ENCODE measurements around the gene SNTG2.

Gene SNTG2

GRCh38 chr2:1002350-1002749, 51.7 kb downstream of the SNTG2 start:
- H3K4me3 ChIP-seq, result peak overlapping the region; percentile 62; the same call in 1 of the 2 replicates
- H3K27ac ChIP-seq, result peak overlapping the region; percentile 79
- DNase-seq (ENCODE audit: low read depth, low spot score), result peak; percentile 80
- no peak overlapping the region for H3K9ac ChIP-seq (ENCODE audit: insufficient read length)
- H3K9me3 ChIP-seq (ENCODE audit: low read depth, low read length), result peaks cover 6% of the 10 kb centered on the region; the same call in 1 of the 2 replicates
- H3K36me3 ChIP-seq (ENCODE audit: insufficient read depth, low read length), result no peaks in the 10 kb centered on the region
- TF ChIP-seq FOXP2 (optimal IDR thresholded peaks at IDR 0.05; ENCODE audit: control extremely low read depth, extremely low read length, insufficient read depth) (no peak), EZH2 (IDR thresholded peaks at IDR 0.05) (no peak), POLR2AphosphoS5 (IDR thresholded peaks at IDR 0.05; ENCODE audit: borderline replicate concordance, low read depth, low read length) (no peak)

GRCh38 chr2:1004398-1004797, 53.7 kb downstream of the SNTG2 start:
- Histone ChIP-seq H3K27ac (no peak overlapping the region), H3K4me3 (no peak overlapping the region), H3K9ac (ENCODE audit: insufficient read length) (no peak overlapping the region), H3K9me3 (ENCODE audit: low read depth, low read length) (peaks cover 6% of the 10 kb centered on the region; the same call in 1 of the 2 replicates), H3K36me3 (ENCODE audit: insufficient read depth, low read length) (no peaks in the 10 kb centered on the region)
- DNase-seq (ENCODE audit: low read depth, low spot score), result no peak
- no peak for TF ChIP-seq POLR2AphosphoS5 (IDR thresholded peaks at IDR 0.05; ENCODE audit: borderline replicate concordance, low read depth, low read length)
- TF ChIP-seq FOXP2 (optimal IDR thresholded peaks at IDR 0.05; ENCODE audit: control extremely low read depth, extremely low read length, insufficient read depth), result no peak
- TF ChIP-seq EZH2 (IDR thresholded peaks at IDR 0.05), result no peak

DNA sequence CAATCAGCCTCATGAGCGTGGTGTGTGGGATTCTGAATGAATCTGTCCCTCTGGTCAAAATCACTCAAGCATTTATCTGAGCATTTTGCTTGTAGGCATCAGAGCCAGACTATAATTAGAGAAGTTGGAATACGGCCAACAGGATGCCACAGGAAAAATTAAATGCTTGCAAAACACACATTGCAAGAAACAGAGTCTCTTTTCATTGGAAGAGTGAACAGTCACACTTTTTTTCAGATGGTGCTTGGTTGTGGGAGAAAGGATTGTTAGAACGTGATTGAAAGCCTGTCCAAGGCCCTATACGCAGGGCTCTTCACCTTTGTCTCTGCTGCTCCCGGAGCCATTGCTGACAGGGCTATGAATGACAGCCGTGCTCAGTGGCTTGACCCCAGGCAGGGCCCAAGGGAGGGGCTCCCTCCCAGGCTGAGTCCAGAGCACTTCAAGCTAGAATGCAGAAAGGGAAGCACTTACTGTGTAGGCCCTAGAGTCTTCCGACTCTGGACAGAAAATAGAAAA, 59.8 kb downstream of the SNTG2 start:
- Histone ChIP-seq H3K9ac (ENCODE audit: insufficient read length) (peak overlapping the region; percentile 14), H3K9me3 (ENCODE audit: low read depth, low read length) (no peaks in the 10 kb centered on the region), H3K36me3 (ENCODE audit: insufficient read depth, low read length) (no peaks in the 10 kb centered on the region), H3K27ac (peak overlapping the region; percentile 74; the same call in 1 of the 2 replicates), H3K4me3 (peak overlapping the region; percentile 59)
- TF ChIP-seq EZH2 (IDR thresholded peaks at IDR 0.05) (no peak), FOXP2 (optimal IDR thresholded peaks at IDR 0.05; ENCODE audit: control extremely low read depth, extremely low read length, insufficient read depth) (no peak), POLR2AphosphoS5 (IDR thresholded peaks at IDR 0.05; ENCODE audit: borderline replicate concordance, low read depth, low read length) (no peak)
- peak; percentile 73 for DNase-seq (ENCODE audit: low read depth, low spot score)

DNA sequence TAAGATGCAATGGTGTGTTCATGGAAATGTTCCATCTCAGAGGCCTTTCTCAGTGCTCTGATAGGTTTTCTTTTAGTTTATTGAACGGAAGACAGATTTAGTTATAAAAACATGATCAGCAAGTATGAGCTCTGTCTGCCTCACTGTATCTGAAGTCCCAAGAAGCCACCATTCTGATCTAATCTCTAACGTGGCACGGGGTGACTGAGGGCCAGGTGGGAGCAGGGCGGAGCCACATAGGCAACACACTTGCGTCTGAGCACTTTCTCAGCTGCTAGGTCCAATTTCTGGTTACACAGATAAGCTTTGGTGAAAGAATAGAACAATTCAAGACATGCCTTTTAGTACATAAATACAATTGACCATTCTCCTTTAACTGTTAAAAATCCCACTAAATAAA, 60.4 kb downstream of the SNTG2 start:
- Histone ChIP-seq H3K9ac (ENCODE audit: insufficient read length) (no peak overlapping the region), H3K27ac (peak overlapping the region; percentile 74; the same call in 1 of the 2 replicates), H3K36me3 (ENCODE audit: insufficient read depth, low read length) (no peaks in the 10 kb centered on the region), H3K4me3 (peak overlapping the region; percentile 59), H3K9me3 (ENCODE audit: low read depth, low read length) (no peaks in the 10 kb centered on the region)
- TF ChIP-seq POLR2AphosphoS5 (IDR thresholded peaks at IDR 0.05; ENCODE audit: borderline replicate concordance, low read depth, low read length) (no peak), EZH2 (IDR thresholded peaks at IDR 0.05) (no peak), FOXP2 (optimal IDR thresholded peaks at IDR 0.05; ENCODE audit: control extremely low read depth, extremely low read length, insufficient read depth) (no peak)
- DNase-seq (ENCODE audit: low read depth, low spot score), result no peak

DNA sequence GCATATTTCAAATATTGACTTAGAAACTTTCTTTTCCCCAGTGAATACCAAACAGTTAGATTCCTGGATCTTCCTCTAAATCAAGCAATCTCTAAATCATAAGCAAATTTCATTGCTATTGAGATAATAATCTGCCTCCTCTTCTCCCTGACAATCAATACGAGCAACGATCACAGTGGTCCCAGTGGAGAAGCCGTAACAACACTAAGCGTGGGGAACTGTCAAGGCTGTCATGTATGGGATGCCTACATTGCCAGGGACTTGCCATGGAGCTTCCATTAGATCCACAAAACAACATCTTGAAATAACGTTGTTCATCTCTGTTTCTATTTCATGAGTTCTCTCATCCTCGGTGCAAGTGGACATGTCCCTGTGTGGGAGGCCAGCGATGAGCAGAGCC, 61.3 kb downstream of the SNTG2 start:
- Histone ChIP-seq H3K27ac (no peak overlapping the region), H3K36me3 (ENCODE audit: insufficient read depth, low read length) (no peaks in the 10 kb centered on the region), H3K9me3 (ENCODE audit: low read depth, low read length) (no peaks in the 10 kb centered on the region), H3K9ac (ENCODE audit: insufficient read length) (no peak overlapping the region), H3K4me3 (no peak overlapping the region)
- TF ChIP-seq POLR2AphosphoS5 (IDR thresholded peaks at IDR 0.05; ENCODE audit: borderline replicate concordance, low read depth, low read length) (no peak), EZH2 (IDR thresholded peaks at IDR 0.05) (no peak), FOXP2 (optimal IDR thresholded peaks at IDR 0.05; ENCODE audit: control extremely low read depth, extremely low read length, insufficient read depth) (no peak)
- DNase-seq (ENCODE audit: low read depth, low spot score), result no peak

DNA sequence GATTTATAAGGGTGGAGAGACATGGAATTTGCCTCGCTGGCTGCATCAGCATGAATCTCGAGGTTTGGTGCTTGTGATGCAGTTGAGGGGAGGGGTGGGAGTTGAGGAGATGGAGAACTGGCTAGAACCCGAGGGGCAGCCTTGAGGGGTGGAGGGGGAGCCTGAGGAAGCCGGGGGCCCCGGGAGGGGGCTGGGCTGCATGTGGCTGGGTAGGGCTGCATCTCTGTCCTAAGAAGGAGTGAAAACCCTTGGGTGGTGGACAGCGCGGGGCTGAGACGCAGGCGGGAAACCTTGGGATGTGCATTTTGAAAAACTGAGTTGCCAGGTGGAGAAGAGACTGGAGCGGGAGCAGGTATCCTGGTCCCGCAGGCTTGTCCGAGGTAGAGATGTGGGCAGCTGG, 64.2 kb downstream of the SNTG2 start:
- Histone ChIP-seq H3K9ac (ENCODE audit: insufficient read length) (no peak overlapping the region), H3K9me3 (ENCODE audit: low read depth, low read length) (no peaks in the 10 kb centered on the region)
- TF ChIP-seq POLR2AphosphoS5 (IDR thresholded peaks at IDR 0.05; ENCODE audit: borderline replicate concordance, low read depth, low read length) (no peak), EZH2 (IDR thresholded peaks at IDR 0.05) (no peak), FOXP2 (optimal IDR thresholded peaks at IDR 0.05; ENCODE audit: control extremely low read depth, extremely low read length, insufficient read depth) (no peak)

GRCh38 chr2:1016500-1016899, 65.9 kb downstream of the SNTG2 start:
- H3K36me3 ChIP-seq (ENCODE audit: insufficient read depth, low read length), result no peaks in the 10 kb centered on the region
- DNase-seq (ENCODE audit: low read depth, low spot score), result no peak
- no peaks in the 10 kb centered on the region for H3K9me3 ChIP-seq (ENCODE audit: low read depth, low read length)
- H3K9ac ChIP-seq (ENCODE audit: insufficient read length), result no peak overlapping the region
- no peak overlapping the region for H3K4me3 ChIP-seq
- no peak overlapping the region for H3K27ac ChIP-seq
- TF ChIP-seq POLR2AphosphoS5 (IDR thresholded peaks at IDR 0.05; ENCODE audit: borderline replicate concordance, low read depth, low read length) (no peak), EZH2 (IDR thresholded peaks at IDR 0.05) (no peak), FOXP2 (optimal IDR thresholded peaks at IDR 0.05; ENCODE audit: control extremely low read depth, extremely low read length, insufficient read depth) (no peak)

More for the DNA sequence above, 64.2 kb downstream of the SNTG2 start:
- no peaks in the 10 kb centered on the region for H3K36me3 ChIP-seq (ENCODE audit: insufficient read depth, low read length)
- no peak for DNase-seq (ENCODE audit: low read depth, low spot score)
- no peak overlapping the region for H3K27ac ChIP-seq
- H3K4me3 ChIP-seq, result no peak overlapping the region

DNA sequence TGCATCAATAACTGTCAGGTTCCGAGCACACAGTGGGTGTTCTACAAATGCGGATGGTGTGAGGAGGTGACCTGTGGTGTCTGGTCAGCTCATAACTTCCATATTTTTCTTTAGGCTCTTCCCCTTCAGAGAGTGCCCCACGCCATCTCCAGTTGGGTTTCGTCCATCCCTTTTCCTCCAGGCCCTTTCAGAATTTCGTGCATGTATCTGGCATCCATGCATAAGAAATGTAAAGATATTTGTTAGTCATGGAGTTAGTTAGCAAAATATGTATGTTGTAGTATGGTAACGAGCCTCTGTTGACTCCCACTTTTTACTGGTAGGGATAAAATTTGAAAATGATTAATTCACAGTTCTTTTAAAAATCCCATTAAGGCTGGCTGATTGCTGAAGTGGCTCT, 67.2 kb downstream of the SNTG2 start:
- H3K27ac ChIP-seq, result no peak overlapping the region
- no peak overlapping the region for H3K9ac ChIP-seq (ENCODE audit: insufficient read length)
- H3K9me3 ChIP-seq (ENCODE audit: low read depth, low read length), result no peaks in the 10 kb centered on the region
- no peak overlapping the region for H3K4me3 ChIP-seq
- no peaks in the 10 kb centered on the region for H3K36me3 ChIP-seq (ENCODE audit: insufficient read depth, low read length)
- TF ChIP-seq EZH2 (IDR thresholded peaks at IDR 0.05), result no peak
- no peak for TF ChIP-seq POLR2AphosphoS5 (IDR thresholded peaks at IDR 0.05; ENCODE audit: borderline replicate concordance, low read depth, low read length)
- no peak for TF ChIP-seq FOXP2 (optimal IDR thresholded peaks at IDR 0.05; ENCODE audit: control extremely low read depth, extremely low read length, insufficient read depth)
- no peak for DNase-seq (ENCODE audit: low read depth, low spot score)

- Histone ChIP-seq H3K4me3 (no peak overlapping the region), H3K27ac (no peak overlapping the region), H3K36me3 (ENCODE audit: insufficient read depth, low read length) (no peaks in the 10 kb centered on the region), H3K9me3 (ENCODE audit: low read depth, low read length) (no peaks in the 10 kb centered on the region), H3K9ac (ENCODE audit: insufficient read length) (no peak overlapping the region)
- TF ChIP-seq EZH2 (IDR thresholded peaks at IDR 0.05) (no peak), FOXP2 (optimal IDR thresholded peaks at IDR 0.05; ENCODE audit: control extremely low read depth, extremely low read length, insufficient read depth) (no peak), POLR2AphosphoS5 (IDR thresholded peaks at IDR 0.05; ENCODE audit: borderline replicate concordance, low read depth, low read length) (no peak)
- DNase-seq (ENCODE audit: low read depth, low spot score), result no peak
Measured at GRCh38 chr2:1020206-1020605, 69.6 kb downstream of the SNTG2 start.
